HG03354 (cell line): ENCODE measurements around the gene KIF11.
A peak's percentile ranks its signal among the peaks of the same experiment; 100 is the strongest.

ENCODE experiments used
- ATAC-seq: cut with Tn5 transposase; IDR thresholded peaks from one replicate; pipeline ENCODE4 v1.9.1; 2021; ENCODE audit warnings: mild to moderate bottlenecking; ENCODE audit not compliant: unreplicated experiment, poor library complexity, severe bottlenecking

KIF11 gene

GRCh38 chr10:92664322-92664721 is 71.4 kb downstream of the KIF11 start:
- ATAC-seq, result no peak

DNA sequence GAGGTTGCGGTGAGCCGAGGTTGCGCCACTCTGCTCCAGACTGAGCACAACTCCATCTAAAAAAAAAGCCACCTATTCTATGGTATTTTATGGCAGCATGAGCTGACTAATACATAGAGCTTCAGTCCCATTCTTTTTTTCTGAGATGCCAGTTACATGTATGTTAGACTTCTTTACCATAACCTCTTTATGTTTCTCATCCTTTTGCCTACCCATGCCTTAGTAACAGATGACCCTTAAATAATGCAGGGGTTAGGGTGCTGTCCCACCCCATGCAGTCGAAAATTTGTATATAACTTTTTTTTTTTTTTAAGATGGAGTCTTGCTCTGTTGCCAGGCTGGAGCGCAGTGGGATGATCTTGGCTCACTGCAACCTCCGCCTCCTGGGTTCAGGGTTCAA is 74.1 kb downstream of the KIF11 start:
- ATAC-seq, result no peak

GRCh38 chr10:92677708-92678107 is 84.8 kb downstream of the KIF11 start:
- ATAC-seq, result no peak

GRCh38 chr10:92678206-92678605 is 85.3 kb downstream of the KIF11 start:
- ATAC-seq, result no peak

DNA sequence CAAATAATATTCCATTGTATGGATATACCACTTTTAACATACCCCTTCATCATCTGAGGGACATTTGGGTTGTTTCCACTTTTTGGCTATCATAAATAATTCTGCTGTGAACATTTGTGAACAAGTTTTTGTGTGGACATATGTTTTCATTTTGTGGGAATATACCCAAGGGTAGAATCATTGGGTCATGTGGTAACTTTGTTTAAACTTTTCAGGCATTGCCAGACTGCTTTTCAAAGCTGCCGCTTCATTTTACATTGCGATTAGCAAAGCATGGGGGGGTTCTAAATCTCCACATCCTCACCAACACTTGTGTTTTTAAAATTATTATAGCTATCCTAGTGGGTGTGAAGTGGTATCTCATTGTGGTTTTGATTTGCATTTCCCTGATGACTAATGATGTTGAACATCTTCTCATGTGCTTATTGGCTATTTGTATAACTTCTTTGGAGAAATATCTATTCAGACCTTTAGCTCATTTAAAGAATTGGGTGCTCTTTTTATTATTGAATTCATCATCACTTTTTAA is 88.4 kb downstream of the KIF11 start:
- no peak for ATAC-seq

GRCh38 chr10:92688573-92688926 is 95.6 kb downstream of the KIF11 start:
- ATAC-seq, result no peak

DNA sequence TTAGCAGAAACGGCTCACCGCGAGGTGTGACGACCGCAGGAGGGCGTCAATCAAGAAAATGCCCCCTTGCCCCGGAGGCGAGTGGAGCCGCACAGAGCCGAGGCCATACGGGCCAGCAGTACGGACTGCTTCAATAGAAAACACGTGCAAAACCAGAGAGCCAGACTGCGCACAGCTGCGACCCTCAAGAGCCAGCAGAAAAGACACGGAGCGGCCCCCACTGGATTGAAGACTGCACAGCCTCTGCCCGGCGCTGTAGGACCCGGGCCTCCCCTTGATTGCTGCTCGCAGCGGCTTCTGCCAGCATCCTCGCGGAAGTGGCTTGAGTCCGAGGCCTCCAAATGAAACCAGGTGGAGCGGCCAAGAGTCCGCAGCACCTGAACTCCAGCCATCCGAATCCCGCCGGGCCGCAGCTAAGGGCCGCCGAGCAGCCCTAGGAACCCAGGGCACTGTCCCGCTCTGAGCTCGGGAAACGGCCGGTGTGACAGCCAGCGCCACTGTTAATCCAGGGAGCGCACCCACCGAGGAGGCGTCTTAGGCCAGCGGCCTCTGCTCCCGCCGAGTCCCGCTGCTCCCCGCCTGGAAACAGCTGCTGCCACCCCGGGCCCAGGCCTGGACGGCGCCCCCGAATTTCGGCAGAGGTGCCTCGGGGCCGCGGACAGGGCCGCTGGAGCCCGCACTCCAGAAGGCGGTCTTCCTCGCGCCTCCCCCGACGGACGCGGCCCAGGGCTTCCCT is 96.2 kb downstream of the KIF11 start:
- ATAC-seq, result peak; percentile 33

DNA sequence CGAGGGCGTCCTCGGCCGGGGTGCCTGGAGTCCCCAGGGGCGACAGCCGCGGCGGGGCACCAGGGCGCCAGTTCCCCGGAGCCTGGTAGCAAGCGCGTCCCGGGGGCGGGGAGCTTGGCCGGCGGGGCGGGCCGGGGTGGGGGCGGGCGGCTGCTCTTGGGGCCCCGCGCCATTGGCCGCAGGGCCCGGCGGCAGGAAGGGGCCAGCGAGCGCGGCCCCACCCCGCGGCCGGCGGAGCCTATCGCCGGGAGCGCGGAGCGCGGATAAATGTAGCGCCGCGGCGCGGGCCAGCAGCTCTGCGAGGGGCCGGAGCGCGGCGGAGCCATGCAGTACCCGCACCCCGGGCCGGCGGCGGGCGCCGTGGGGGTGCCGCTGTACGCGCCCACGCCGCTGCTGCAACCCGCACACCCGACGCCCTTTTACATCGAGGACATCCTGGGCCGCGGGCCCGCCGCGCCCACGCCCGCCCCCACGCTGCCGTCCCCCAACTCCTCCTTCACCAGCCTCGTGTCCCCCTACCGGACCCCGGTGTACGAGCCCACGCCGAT is 96.8 kb downstream of the KIF11 start, which contains the start of gene HHEX:
Gene HHEX, plus strand, starts transcription at position 293 of the 548 bp plus-strand sequence. Its CDS starts 32 bp downstream, at position 325.
- ATAC-seq, result peak; percentile 57

GRCh38 chr10:92690211-92690914 is 97.4 kb downstream of the KIF11 start:
- peak; percentile 26 for ATAC-seq

DNA sequence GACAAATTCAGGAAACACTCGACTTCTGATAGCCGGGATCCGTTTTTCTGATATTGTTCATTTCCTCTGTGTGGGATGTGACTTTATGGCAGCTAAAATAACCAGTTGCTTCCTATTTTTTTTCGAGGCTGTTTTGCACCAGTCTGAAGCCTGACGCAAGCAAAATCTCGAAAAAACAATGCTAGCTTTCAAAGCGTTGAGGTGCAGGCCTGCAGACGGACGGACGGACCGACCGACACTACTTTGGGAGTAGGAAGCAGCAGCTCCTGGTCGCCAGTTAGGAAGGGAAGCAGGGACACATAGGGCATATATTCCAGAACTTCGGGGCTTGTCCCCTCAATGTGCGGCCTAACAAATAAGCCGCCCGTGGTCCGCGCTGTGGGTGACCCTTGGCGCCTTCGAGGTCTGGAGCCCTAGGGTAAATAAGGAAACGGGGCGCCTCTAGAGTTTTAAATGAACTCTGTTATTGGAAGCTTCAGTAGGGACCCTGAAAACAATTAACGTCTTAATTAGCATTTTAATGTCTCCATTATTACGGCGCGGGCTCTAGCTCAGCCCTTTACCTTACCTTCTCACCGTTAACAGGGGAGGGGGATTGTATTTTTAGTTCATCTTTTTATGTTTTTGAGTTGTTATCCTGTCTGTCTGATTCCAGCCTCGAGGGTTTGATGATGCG is 98.1 kb downstream of the KIF11 start:
- ATAC-seq, result no peak

DNA sequence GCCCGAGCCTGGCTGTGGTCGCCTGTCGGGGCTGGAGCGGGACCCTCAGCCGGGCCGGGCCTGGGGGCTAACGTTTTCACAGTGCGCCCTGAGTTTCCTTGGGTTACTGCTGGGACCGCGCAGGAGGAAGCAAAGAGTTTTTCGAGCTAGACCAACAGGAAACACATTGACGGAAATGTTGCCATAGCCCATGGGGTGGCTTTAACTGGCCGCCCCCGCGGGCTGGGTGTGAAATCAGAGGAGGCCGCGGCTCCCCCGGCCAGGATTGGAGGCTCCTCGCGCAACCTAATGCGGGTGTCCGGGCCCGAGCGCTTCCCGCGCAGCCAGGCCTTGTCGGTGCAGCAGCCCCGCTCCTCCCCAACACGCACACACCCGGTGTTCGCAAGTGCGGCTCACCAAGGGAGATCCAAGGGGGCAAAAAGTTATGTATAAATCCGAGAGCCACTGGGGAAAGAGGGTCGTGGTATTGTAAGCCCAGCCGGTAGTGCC is 98.7 kb downstream of the KIF11 start:
- ATAC-seq, result no peak

DNA sequence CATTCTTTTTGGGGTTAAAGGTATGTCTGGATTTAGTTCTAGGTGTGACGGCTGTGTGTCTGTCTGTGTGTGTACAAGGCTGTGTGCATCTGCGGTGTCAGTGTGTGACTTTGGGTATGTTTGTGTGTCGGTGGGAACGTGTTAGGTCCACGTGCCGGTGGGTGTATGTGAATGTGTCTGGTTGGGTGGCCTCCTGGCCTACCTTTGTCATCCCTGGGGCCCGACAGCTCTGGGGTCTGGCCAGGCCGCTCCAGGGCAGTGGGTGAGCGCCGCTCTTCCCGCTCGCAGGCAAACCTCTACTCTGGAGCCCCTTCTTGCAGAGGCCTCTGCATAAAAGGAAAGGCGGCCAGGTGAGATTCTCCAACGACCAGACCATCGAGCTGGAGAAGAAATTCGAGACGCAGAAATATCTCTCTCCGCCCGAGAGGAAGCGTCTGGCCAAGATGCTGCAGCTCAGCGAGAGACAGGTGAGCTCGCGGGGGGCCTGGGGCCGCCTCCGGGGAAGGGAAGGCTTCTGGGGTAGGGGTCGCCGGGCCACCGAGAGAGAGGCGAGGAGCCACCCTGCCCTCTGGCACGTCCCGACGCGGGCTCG is 99.2 kb downstream of the KIF11 start:
- ATAC-seq, result no peak

DNA sequence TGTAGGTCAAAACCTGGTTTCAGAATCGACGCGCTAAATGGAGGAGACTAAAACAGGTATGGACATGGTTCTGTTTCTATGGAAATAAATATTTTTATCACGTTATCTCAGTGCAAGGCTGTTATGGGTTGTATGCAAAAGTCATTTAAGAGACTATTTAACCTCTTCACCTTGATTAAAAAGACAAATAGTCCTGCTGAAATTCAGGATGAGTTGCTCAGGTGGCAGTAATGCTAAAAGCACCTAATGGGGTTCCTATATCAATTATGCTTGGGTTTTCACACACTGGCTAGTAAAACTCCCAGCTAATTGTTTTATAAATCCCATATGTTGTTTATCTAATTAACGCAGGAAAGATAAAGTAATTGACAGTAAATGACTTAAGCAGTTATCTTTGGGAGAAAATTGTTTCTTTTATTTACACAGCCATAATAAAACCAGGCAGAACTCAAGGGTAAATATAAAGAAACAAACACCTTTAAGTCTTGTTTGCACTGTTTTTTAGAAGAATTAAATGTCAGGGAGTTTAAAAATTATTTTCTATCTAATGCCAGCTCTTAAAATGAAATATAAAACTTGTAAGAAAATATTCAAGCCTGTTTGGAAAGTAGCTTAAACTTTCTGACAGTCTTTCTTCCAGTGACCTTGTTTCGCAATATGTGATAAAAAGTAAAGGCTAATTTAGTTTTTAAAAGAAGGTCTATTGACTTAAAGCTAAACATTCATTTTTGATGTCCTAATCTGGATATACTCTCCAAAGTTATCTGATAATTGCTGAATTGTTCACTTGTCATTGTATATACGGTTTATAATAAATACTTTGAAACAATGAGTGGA is 100.0 kb downstream of the KIF11 start:
- ATAC-seq, result no peak

DNA sequence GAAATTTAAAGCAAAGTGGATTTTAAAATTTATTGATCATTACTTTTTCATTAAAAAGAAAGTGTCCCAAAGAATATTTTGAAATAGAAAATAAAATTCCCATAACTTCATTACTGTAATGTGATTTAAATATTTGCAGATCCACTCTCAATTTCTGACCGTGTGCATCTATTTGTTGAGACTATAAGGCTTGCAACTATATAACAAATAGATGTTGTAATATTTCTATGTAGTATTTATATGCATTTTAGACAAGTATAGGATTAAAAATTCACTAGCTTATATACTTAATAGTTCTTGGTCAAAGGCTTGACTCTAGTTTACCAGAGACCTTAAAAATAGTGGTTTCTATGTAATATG is 100.6 kb downstream of the KIF11 start:
- ATAC-seq, result no peak

DNA sequence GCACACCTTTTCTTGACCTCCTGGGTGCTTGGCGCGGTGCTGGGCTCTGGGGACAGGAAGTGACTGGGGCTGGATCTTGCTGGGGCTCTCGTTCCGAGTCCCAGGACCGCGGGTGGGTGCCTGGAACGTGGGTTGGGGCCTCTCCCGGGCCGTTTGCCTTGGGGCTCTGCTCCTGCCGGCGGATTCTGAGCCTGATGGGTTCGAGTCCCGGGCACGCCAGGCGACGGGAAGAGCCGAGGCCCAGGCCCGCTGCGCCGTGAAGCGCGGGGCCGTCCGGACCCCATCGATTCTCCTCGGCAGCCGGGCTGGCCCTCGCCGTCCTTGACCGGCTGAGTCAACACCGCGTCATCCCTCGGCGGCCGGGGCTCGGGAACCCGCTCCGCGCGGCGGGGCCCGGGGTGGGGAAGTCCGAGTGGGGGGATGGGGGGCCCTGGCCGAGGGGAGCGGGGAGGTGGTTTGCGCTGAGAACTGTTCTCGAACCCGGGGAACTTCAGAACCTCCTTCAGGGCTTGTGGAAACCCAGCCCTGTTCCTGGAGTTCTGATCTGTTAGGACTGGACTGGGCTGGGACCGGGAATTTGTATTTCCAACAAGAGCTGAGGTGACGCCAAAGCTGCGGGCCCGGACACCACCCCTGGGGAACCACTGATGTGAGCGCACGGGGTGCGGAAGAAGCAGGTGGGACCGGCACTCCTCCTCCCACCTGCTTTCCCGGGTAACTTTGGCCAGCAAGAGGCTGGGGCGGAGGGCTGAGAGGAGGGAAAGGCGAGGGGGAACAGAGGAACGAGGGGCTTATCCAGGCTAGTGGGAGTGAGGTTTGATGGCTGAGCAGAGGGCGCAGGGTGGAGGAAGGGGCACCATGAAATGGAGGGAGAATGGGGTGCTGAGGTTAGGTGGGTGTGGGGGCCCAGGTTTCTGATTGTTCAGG is 103.0 kb downstream of the KIF11 start:
- no peak for ATAC-seq

DNA sequence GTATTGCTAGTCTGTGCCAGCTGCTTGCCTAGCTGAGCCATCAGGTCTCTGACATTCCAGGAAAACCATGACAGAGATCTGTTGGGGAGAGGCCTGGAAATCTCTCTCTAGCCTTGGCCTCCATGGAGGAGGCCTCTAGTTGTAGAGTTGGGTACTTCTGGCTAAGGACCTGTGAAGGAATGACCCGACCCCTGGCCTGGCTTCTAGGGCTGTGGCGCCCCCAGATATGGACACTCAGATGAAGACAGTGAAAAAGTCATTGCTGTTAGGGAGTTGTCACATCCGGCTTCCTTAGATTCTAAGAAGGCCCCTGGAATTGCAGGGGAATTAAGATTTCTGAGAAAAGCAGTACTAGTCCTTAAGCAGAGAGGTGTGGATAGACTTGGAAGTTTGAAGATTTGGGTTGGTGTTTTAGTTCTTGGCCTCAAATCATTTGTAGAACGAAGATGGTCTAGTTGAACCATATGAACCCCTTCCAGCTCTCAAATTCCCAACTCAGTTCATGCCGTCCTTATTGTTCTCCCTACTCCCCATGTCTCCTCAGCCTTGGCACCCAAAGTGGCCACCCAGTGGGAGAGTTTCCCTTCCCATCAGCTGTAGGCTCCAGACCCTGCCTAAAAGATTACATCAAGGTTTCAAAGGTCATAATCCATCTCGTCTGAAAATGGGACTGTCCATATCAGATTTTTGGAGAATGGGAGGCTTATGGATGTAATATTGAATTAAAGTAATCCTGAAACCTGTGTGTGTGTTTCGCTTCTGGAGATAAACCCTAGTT is 103.9 kb downstream of the KIF11 start:
- no peak for ATAC-seq
